T-helper 1 cell treated with Interleukin-12 subunit alpha and Interleukin-12 subunit beta and Interleukin-4 antibody, amounts not matched to agents 30 ng/mL and 1 ng/mL, for 36 hours (primary cell): ENCODE results near the gene TUSC2. TPM values are rescaled to one million over a fixed set of nuclear protein-coding genes. Genes with fewer than 3 reads are reported as not detected.

ENCODE experiments used
- intact Hi-C: fragments of 100-400 bp; cut with micrococcal nuclease; formaldehyde crosslinking; loops from one replicate; pipeline ENCODE4 v1.15.1; 2024
- total RNA-seq: library from RNA; stranded (reverse); gene quantifications from 2 replicates; pipeline ENCODE4 v1.2.3, GENCODE V29; 2022

TUSC2 gene
- total RNA-seq, 1 donor from 2014 or later: 23.1 TPM

GRCh38 chr3:50339485-50340146 lies 11.6 kb upstream of the TUSC2 start:
- intact Hi-C loops: loop anchor here (2.0 to 5.0 kb wide), 2 partner anchors 1045 to 1158 kb away; partner anchors contain the start of gene MANF

- intact Hi-C loops: loop anchor here (2.0 to 5.0 kb wide), 2 partner anchors 1046 to 1158 kb away; partner anchors contain the start of gene MANF
Measured at GRCh38 chr3:50338965-50339364, 10.9 kb upstream of the TUSC2 start.

GRCh38 chr3:50337175-50337861 lies 9.3 kb upstream of the TUSC2 start:
- intact Hi-C loops: loop anchor here (1.0 to 5.0 kb wide), 10 partner anchors 9 to 1160 kb away; partner anchors contain the start of genes CYB561D2, HYAL3, IFRD2 and MAPKAPK3

GRCh38 chr3:50336452-50337174 lies 8.6 kb upstream of the TUSC2 start:
- intact Hi-C loops: loop anchor here (1.0 to 5.0 kb wide), 10 partner anchors 8 to 1161 kb away; partner anchors contain the start of genes CYB561D2, HYAL3, IFRD2 and MAPKAPK3

GRCh38 chr3:50334339-50335075 lies 6.5 kb upstream of the TUSC2 start:
- intact Hi-C loops: loop anchor here (5.0 kb wide), 1 partner anchor 1163 kb away; no protein-coding TSS in a partner anchor

- intact Hi-C loops: no loop called here
Measured at GRCh38 chr3:50333744-50334328, 5.8 kb upstream of the TUSC2 start.

- intact Hi-C loops: no loop called here
Measured at GRCh38 chr3:50331364-50331907, 3.4 kb upstream of the TUSC2 start.

GRCh38 chr3:50330330-50330729 lies 2.3 kb upstream of the TUSC2 start:
- intact Hi-C loops: no loop called here

GRCh38 chr3:50327129-50327528 lies 894 bp downstream of the TUSC2 start:
- intact Hi-C loops: loop anchor here (10.0 kb wide), 1 partner anchor 912 kb away; the partner anchor contains the start of genes RHOA and TCTA

GRCh38 chr3:50326182-50326541 lies 1.9 kb downstream of the TUSC2 start:
- intact Hi-C loops: loop anchor here (10.0 kb wide), 1 partner anchor 911 kb away; the partner anchor contains the start of genes RHOA and TCTA

- intact Hi-C loops: loop anchor here (10.0 kb wide), 1 partner anchor 911 kb away; the partner anchor contains the start of genes RHOA and TCTA
Measured at GRCh38 chr3:50325497-50326181, 2.4 kb downstream of the TUSC2 start.

- intact Hi-C loops: loop anchor here (10.0 kb wide), 1 partner anchor 910 kb away; the partner anchor contains the start of genes RHOA and TCTA
Measured at GRCh38 chr3:50325113-50325480, 2.9 kb downstream of the TUSC2 start.

GRCh38 chr3:50324351-50325112 lies 3.5 kb downstream of the TUSC2 start:
- intact Hi-C loops: loop anchor here (1.0 to 10.0 kb wide), 3 partner anchors 50 to 910 kb away; partner anchors contain the start of genes GNAT1, RHOA and TCTA

- intact Hi-C loops: loop anchor here (1.0 to 10.0 kb wide), 3 partner anchors 49 to 909 kb away; partner anchors contain the start of genes GNAT1, RHOA and TCTA
Measured at GRCh38 chr3:50323614-50324199, 4.3 kb downstream of the TUSC2 start.

- intact Hi-C loops: loop anchor here (5.0 to 10.0 kb wide), 2 partner anchors 131 to 908 kb away; partner anchors contain the start of genes GNAT1, RHOA and TCTA
Measured at GRCh38 chr3:50323092-50323600, 4.9 kb downstream of the TUSC2 start.

- intact Hi-C loops: loop anchor here (5.0 to 10.0 kb wide), 2 partner anchors 130 to 908 kb away; partner anchors contain the start of genes GNAT1, RHOA and TCTA
Measured at GRCh38 chr3:50322386-50323091, 5.5 kb downstream of the TUSC2 start, which contains the start of gene HYAL2. HYAL2 (minus strand) TSS chr3:50322745; CDS start chr3:50320489, 2,256 bp downstream.

GRCh38 chr3:50322115-50322385 lies 6.0 kb downstream of the TUSC2 start:
- intact Hi-C loops: loop anchor here (5.0 to 10.0 kb wide), 2 partner anchors 130 to 907 kb away; partner anchors contain the start of genes GNAT1, RHOA and TCTA
